Measurements from ENCODE around the gene HLA-DQB1. TPM values are rescaled to one million over a fixed set of nuclear protein-coding genes. Genes with fewer than 3 reads are reported as not detected.
"Not testable (repeated sequence)": the region's sequence is repeated elsewhere in the genome, so short reads cannot be mapped to it uniquely, and the experiment has no call there.

HLA-DQB1 gene
- polyA plus RNA-seq, 4 donors, result 23.5 to 181 (median 85.8) TPM

- not testable (repeated sequence) for H3K36me3 ChIP-seq (ENCODE audit: control insufficient read depth in 3 of 3, insufficient read depth in 2 of 3, low read depth in 1 of 3, low read length in 3 of 3); DNase-seq; H3K9me3 ChIP-seq (ENCODE audit: control insufficient read depth in 2 of 2, insufficient read depth in 1 of 2, low read depth in 1 of 2, low read length in 1 of 2); H3K27ac ChIP-seq (ENCODE audit: low read depth in 1 of 3, low read length in 2 of 3); H3K4me3 ChIP-seq (ENCODE audit: low read depth in 1 of 3, low read length in 3 of 3); H3K4me1 ChIP-seq (ENCODE audit: control insufficient read depth in 3 of 3, insufficient read depth in 2 of 3, low read depth in 1 of 3, low read length in 2 of 3); FAIRE-seq; H3K27me3 ChIP-seq (ENCODE audit: control insufficient read depth in 3 of 3, insufficient read depth in 3 of 3, low read length in 3 of 3)
- 30 to 69% (median 51%) methylated on average over 2 of the region's 2 CpGs for WGBS, 3 donors
These were observed 24.4 kb downstream of the HLA-DQB1 start for GRCh38 chr6:32641785-32642719.

GRCh38 chr6:32641122-32641521 is 25.3 kb downstream of the HLA-DQB1 start:
- FAIRE-seq (no peak), DNase-seq (no peak)
- Histone ChIP-seq H3K36me3 (ENCODE audit: control insufficient read depth in 3 of 3, insufficient read depth in 2 of 3, low read depth in 1 of 3, low read length in 3 of 3) (no peaks in the 10 kb centered on the region), H3K9me3 (ENCODE audit: control insufficient read depth in 2 of 2, insufficient read depth in 1 of 2, low read depth in 1 of 2, low read length in 1 of 2) (no peaks in the 10 kb centered on the region), H3K27ac (ENCODE audit: low read depth in 1 of 3, low read length in 2 of 3) (no peak overlapping the region), H3K4me1 (ENCODE audit: control insufficient read depth in 3 of 3, insufficient read depth in 2 of 3, low read depth in 1 of 3, low read length in 2 of 3) (no peaks in the 10 kb centered on the region), H3K4me3 (ENCODE audit: low read depth in 1 of 3, low read length in 3 of 3) (no peak overlapping the region), H3K27me3 (ENCODE audit: control insufficient read depth in 3 of 3, insufficient read depth in 3 of 3, low read length in 3 of 3) (no peaks in the 10 kb centered on the region)
- WGBS, 3 donors, result 83 to 88% (median 88%) methylated on average over 6 of the region's 6 CpGs

- no peak overlapping the region for H3K4me3 ChIP-seq (ENCODE audit: low read depth in 1 of 3, low read length in 3 of 3)
- no peak for FAIRE-seq
- no peaks in the 10 kb centered on the region for H3K4me1 ChIP-seq (ENCODE audit: control insufficient read depth in 3 of 3, insufficient read depth in 2 of 3, low read depth in 1 of 3, low read length in 2 of 3)
- WGBS, 3 donors, result 67 to 85% (median 84%) methylated on average over 8 of the region's 8 CpGs
- DNase-seq, result no peak
- no peaks in the 10 kb centered on the region for H3K9me3 ChIP-seq (ENCODE audit: control insufficient read depth in 2 of 2, insufficient read depth in 1 of 2, low read depth in 1 of 2, low read length in 1 of 2)
- H3K27me3 ChIP-seq (ENCODE audit: control insufficient read depth in 3 of 3, insufficient read depth in 3 of 3, low read length in 3 of 3), result no peaks in the 10 kb centered on the region
- no peaks in the 10 kb centered on the region for H3K36me3 ChIP-seq (ENCODE audit: control insufficient read depth in 3 of 3, insufficient read depth in 2 of 3, low read depth in 1 of 3, low read length in 3 of 3)
- H3K27ac ChIP-seq (ENCODE audit: low read depth in 1 of 3, low read length in 2 of 3), result no peak overlapping the region
These were observed 26.7 kb downstream of the HLA-DQB1 start for GRCh38 chr6:32639440-32640394.

GRCh38 chr6:32638532-32639219 is 27.8 kb downstream of the HLA-DQB1 start:
- no peaks in the 10 kb centered on the region for H3K27me3 ChIP-seq (ENCODE audit: control insufficient read depth in 3 of 3, insufficient read depth in 3 of 3, low read length in 3 of 3)
- no peaks in the 10 kb centered on the region for H3K9me3 ChIP-seq (ENCODE audit: control insufficient read depth in 2 of 2, insufficient read depth in 1 of 2, low read depth in 1 of 2, low read length in 1 of 2)
- H3K27ac ChIP-seq (ENCODE audit: low read depth in 1 of 3, low read length in 2 of 3), result no peak overlapping the region
- no peak for FAIRE-seq
- H3K36me3 ChIP-seq (ENCODE audit: control insufficient read depth in 3 of 3, insufficient read depth in 2 of 3, low read depth in 1 of 3, low read length in 3 of 3), result no peaks in the 10 kb centered on the region
- no peaks in the 10 kb centered on the region for H3K4me1 ChIP-seq (ENCODE audit: control insufficient read depth in 3 of 3, insufficient read depth in 2 of 3, low read depth in 1 of 3, low read length in 2 of 3)
- H3K4me3 ChIP-seq (ENCODE audit: low read depth in 1 of 3, low read length in 3 of 3), result no peak overlapping the region
- 59 to 75% (median 67%) methylated on average over 9 of the region's 9 CpGs for WGBS, 3 donors
- no peak for DNase-seq

GRCh38 chr6:32637883-32638282 is 28.6 kb downstream of the HLA-DQB1 start:
- FAIRE-seq, result no peak
- WGBS, 3 donors, result 72 to 89% (median 82%) methylated on average over 3 of the region's 3 CpGs

GRCh38 chr6:32637219-32637880 is 29.1 kb downstream of the HLA-DQB1 start, which contains the start of gene HLA-DQA1:
TSS of gene HLA-DQA1 (plus strand) at chr6:32637406. CDS start at chr6:32637459, 53 bp downstream.
- Histone ChIP-seq H3K9me3 (ENCODE audit: control insufficient read depth in 2 of 2, insufficient read depth in 1 of 2, low read depth in 1 of 2, low read length in 1 of 2) (no peaks in the 10 kb centered on the region), H3K4me3 (ENCODE audit: low read depth in 1 of 3, low read length in 3 of 3) (peak within 1 kb of the TSS in 1 of 3 donors; percentile 27), H3K4me1 (ENCODE audit: control insufficient read depth in 3 of 3, insufficient read depth in 2 of 3, low read depth in 1 of 3, low read length in 2 of 3) (no peaks in the 10 kb centered on the region), H3K27me3 (ENCODE audit: control insufficient read depth in 3 of 3, insufficient read depth in 3 of 3, low read length in 3 of 3) (no peaks in the 10 kb centered on the region), H3K36me3 (ENCODE audit: control insufficient read depth in 3 of 3, insufficient read depth in 2 of 3, low read depth in 1 of 3, low read length in 3 of 3) (no peaks in the 10 kb centered on the region), H3K27ac (ENCODE audit: low read depth in 1 of 3, low read length in 2 of 3) (peak within 1 kb of the TSS in 1 of 3 donors; percentile 64)
- no peak for FAIRE-seq
- WGBS, 3 donors, result 46 to 57% (median 50%) methylated on average over 7 of the region's 7 CpGs
- no peak for DNase-seq

More at GRCh38 chr6:32637883-32638282, 28.6 kb downstream of the HLA-DQB1 start:
- Histone ChIP-seq H3K27ac (ENCODE audit: low read depth in 1 of 3, low read length in 2 of 3) (no peak overlapping the region), H3K4me1 (ENCODE audit: control insufficient read depth in 3 of 3, insufficient read depth in 2 of 3, low read depth in 1 of 3, low read length in 2 of 3) (no peaks in the 10 kb centered on the region), H3K9me3 (ENCODE audit: control insufficient read depth in 2 of 2, insufficient read depth in 1 of 2, low read depth in 1 of 2, low read length in 1 of 2) (no peaks in the 10 kb centered on the region), H3K27me3 (ENCODE audit: control insufficient read depth in 3 of 3, insufficient read depth in 3 of 3, low read length in 3 of 3) (no peaks in the 10 kb centered on the region), H3K36me3 (ENCODE audit: control insufficient read depth in 3 of 3, insufficient read depth in 2 of 3, low read depth in 1 of 3, low read length in 3 of 3) (no peaks in the 10 kb centered on the region), H3K4me3 (ENCODE audit: low read depth in 1 of 3, low read length in 3 of 3) (no peak overlapping the region)
- DNase-seq, result no peak

GRCh38 chr6:32635526-32636123 is 30.8 kb downstream of the HLA-DQB1 start:
- no peak overlapping the region for H3K4me3 ChIP-seq (ENCODE audit: low read depth in 1 of 3, low read length in 3 of 3)
- no peak for FAIRE-seq
- H3K9me3 ChIP-seq (ENCODE audit: control insufficient read depth in 2 of 2, insufficient read depth in 1 of 2, low read depth in 1 of 2, low read length in 1 of 2), result no peaks in the 10 kb centered on the region
- DNase-seq, result no peak
- H3K27me3 ChIP-seq (ENCODE audit: control insufficient read depth in 3 of 3, insufficient read depth in 3 of 3, low read length in 3 of 3), result no peaks in the 10 kb centered on the region
- H3K27ac ChIP-seq (ENCODE audit: low read depth in 1 of 3, low read length in 2 of 3), result no peak overlapping the region
- no peaks in the 10 kb centered on the region for H3K36me3 ChIP-seq (ENCODE audit: control insufficient read depth in 3 of 3, insufficient read depth in 2 of 3, low read depth in 1 of 3, low read length in 3 of 3)
- H3K4me1 ChIP-seq (ENCODE audit: control insufficient read depth in 3 of 3, insufficient read depth in 2 of 3, low read depth in 1 of 3, low read length in 2 of 3), result no peaks in the 10 kb centered on the region
- 20 to 43% (median 27%) methylated on average over 2 of the region's 2 CpGs for WGBS, 3 donors

Data from small intestine (tissue), 7 donors.